Measurements from ENCODE around the gene CDH26.

DNA sequence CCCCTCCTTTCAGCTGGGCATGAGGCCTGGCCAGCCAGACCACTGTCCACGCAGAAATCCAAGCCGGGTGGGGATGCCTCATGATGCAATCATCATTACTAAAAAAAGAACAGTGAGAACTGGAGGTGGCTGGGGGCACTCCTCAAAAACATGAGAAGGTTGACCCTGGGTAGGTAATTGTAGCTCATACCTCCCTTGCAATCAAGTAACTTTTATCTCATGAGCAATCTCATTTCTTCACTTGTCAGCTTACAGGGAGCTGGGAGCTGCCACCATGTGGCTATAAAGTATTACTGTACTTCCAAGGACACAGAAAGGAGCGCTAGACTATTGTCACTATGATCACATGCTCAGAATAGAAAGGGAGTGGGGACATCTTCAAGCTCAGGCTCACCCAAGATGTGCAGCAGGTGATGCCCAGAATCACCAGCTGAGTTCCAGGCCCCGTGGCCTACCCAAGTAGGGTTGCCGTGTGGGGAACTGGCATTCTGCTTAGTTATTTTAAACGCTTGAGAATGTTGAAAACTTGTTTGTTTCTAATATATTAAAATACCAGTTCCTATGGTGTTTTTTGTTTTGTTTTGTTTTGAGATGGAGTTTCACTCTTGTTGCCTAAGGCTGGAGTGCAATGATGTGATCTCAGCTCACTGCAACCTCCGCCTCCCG, 3.0 kb upstream of the CDH26 start:
- TF ChIP-seq, protein P1, sequence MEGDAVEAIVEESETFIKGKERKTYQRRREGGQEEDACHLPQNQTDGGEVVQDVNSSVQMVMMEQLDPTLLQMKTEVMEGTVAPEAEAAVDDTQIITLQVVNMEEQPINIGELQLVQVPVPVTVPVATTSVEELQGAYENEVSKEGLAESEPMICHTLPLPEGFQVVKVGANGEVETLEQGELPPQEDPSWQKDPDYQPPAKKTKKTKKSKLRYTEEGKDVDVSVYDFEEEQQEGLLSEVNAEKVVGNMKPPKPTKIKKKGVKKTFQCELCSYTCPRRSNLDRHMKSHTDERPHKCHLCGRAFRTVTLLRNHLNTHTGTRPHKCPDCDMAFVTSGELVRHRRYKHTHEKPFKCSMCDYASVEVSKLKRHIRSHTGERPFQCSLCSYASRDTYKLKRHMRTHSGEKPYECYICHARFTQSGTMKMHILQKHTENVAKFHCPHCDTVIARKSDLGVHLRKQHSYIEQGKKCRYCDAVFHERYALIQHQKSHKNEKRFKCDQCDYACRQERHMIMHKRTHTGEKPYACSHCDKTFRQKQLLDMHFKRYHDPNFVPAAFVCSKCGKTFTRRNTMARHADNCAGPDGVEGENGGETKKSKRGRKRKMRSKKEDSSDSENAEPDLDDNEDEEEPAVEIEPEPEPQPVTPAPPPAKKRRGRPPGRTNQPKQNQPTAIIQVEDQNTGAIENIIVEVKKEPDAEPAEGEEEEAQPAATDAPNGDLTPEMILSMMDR (IDR thresholded peaks at IDR 0.05; ENCODE audit: low read depth, low read length) = peak; percentile 47
- no peak for TF ChIP-seq EZH2phosphoT487 (IDR thresholded peaks at IDR 0.05; ENCODE audit: low read depth)
